Medulla oblongata (tissue), 1 donor: Measurements from ENCODE around the gene AZGP1.
"Not testable (repeated sequence)": the region's sequence is repeated elsewhere in the genome, so short reads cannot be mapped to it uniquely, and the experiment has no call there.

Experiments used
- DNase-seq: peaks from one replicate; pipeline ENCODE4 v3.0.0-alpha.2; 2015; ENCODE audit errors: extremely low spot score

Gene AZGP1

GRCh38 chr7:99952649-99953048 lies 23.2 kb downstream of the AZGP1 start:
- not testable (repeated sequence) for DNase-seq

GRCh38 chr7:99950819-99951218 lies 25.0 kb downstream of the AZGP1 start:
- DNase-seq, result not testable (repeated sequence)

GRCh38 chr7:99949645-99950228 lies 26.1 kb downstream of the AZGP1 start:
- no peak for DNase-seq

- DNase-seq, result no peak
These were observed 28.2 kb downstream of the AZGP1 start for GRCh38 chr7:99947608-99948007.

- DNase-seq, result no peak
These were observed 31.2 kb downstream of the AZGP1 start for GRCh38 chr7:99944497-99945070.

GRCh38 chr7:99943641-99944496 lies 32.0 kb downstream of the AZGP1 start:
- no peak for DNase-seq

- DNase-seq, result no peak
These were observed 37.5 kb downstream of the AZGP1 start for GRCh38 chr7:99938296-99938695.

- DNase-seq, result not testable (repeated sequence)
These were observed 40.8 kb downstream of the AZGP1 start for GRCh38 chr7:99935009-99935408.

- DNase-seq, result no peak
These were observed 45.5 kb downstream of the AZGP1 start for GRCh38 chr7:99930376-99930775.

- no peak for DNase-seq
These were observed 46.1 kb downstream of the AZGP1 start for GRCh38 chr7:99929730-99930053.

GRCh38 chr7:99928994-99929729 lies 46.7 kb downstream of the AZGP1 start, which contains the start of gene GJC3:
GJC3 (minus strand) TSS chr7:99929620; CDS start chr7:99929620, 0 bp downstream.
- peak; percentile 54 for DNase-seq

- no peak for DNase-seq
These were observed 47.6 kb downstream of the AZGP1 start for GRCh38 chr7:99928188-99928587.

- no peak for DNase-seq
These were observed 48.3 kb downstream of the AZGP1 start for GRCh38 chr7:99927536-99927935.

GRCh38 chr7:99926321-99926720 lies 49.5 kb downstream of the AZGP1 start:
- no peak for DNase-seq

- DNase-seq, result no peak
These were observed 52.6 kb downstream of the AZGP1 start for GRCh38 chr7:99923200-99923599.

- no peak for DNase-seq
These were observed 55.7 kb downstream of the AZGP1 start for GRCh38 chr7:99920149-99920548.

- DNase-seq, result no peak
These were observed 56.1 kb downstream of the AZGP1 start for GRCh38 chr7:99919814-99920112.

- DNase-seq, result peak; percentile 93
These were observed 56.6 kb downstream of the AZGP1 start, which contains the start of gene TRIM4 for GRCh38 chr7:99918959-99919813. TRIM4 (minus strand) TSS chr7:99919530; CDS start chr7:99919401, 129 bp downstream.
